Measurements from ENCODE around the gene EFNA5.
"Not testable (repeated sequence)": the region's sequence is repeated elsewhere in the genome, so short reads cannot be mapped to it uniquely, and the experiment has no call there.

EFNA5 gene

GRCh38 chr5:107451028-107451427, 219.7 kb downstream of the EFNA5 start:
- DNase-seq = no peak

- DNase-seq = no peak
These were observed 220.2 kb downstream of the EFNA5 start for GRCh38 chr5:107450531-107450930.

- no peak for DNase-seq
These were observed 221.4 kb downstream of the EFNA5 start for GRCh38 chr5:107449369-107449768.

- DNase-seq = no peak
These were observed 223.2 kb downstream of the EFNA5 start for GRCh38 chr5:107447587-107447986.

GRCh38 chr5:107446972-107447371, 223.8 kb downstream of the EFNA5 start:
- no peak for DNase-seq

- DNase-seq = no peak
These were observed 226.4 kb downstream of the EFNA5 start for GRCh38 chr5:107444300-107444699.

- no peak for DNase-seq
These were observed 226.8 kb downstream of the EFNA5 start for GRCh38 chr5:107443897-107444296.

- DNase-seq = no peak
These were observed 228.3 kb downstream of the EFNA5 start for GRCh38 chr5:107442452-107442851.

GRCh38 chr5:107439832-107440231, 230.9 kb downstream of the EFNA5 start:
- no peak for DNase-seq

- no peak for DNase-seq
These were observed 232.7 kb downstream of the EFNA5 start for GRCh38 chr5:107437986-107438510.

- DNase-seq = no peak
These were observed 233.6 kb downstream of the EFNA5 start for GRCh38 chr5:107437154-107437553.

- DNase-seq = no peak
These were observed 234.5 kb downstream of the EFNA5 start for GRCh38 chr5:107436201-107436600.

GRCh38 chr5:107435061-107435460, 235.7 kb downstream of the EFNA5 start:
- no peak for DNase-seq

GRCh38 chr5:107433646-107434045, 237.1 kb downstream of the EFNA5 start:
- DNase-seq = not testable (repeated sequence)

GRCh38 chr5:107431998-107432397, 238.7 kb downstream of the EFNA5 start:
- DNase-seq = no peak

GRCh38 chr5:107431536-107431935, 239.2 kb downstream of the EFNA5 start:
- DNase-seq = no peak

GRCh38 chr5:107430071-107430625, 240.6 kb downstream of the EFNA5 start:
- no peak for DNase-seq

GRCh38 chr5:107428303-107428813, 242.4 kb downstream of the EFNA5 start:
- no peak for DNase-seq

- no peak for DNase-seq
These were observed 243.9 kb downstream of the EFNA5 start for GRCh38 chr5:107426872-107427271.

- no peak for DNase-seq
These were observed 244.5 kb downstream of the EFNA5 start for GRCh38 chr5:107426209-107426608.

GRCh38 chr5:107425541-107426031, 245.2 kb downstream of the EFNA5 start:
- no peak for DNase-seq

- no peak for DNase-seq
These were observed 246.2 kb downstream of the EFNA5 start for GRCh38 chr5:107424491-107424890.

GRCh38 chr5:107422494-107422893, 248.2 kb downstream of the EFNA5 start:
- DNase-seq = no peak

GRCh38 chr5:107419498-107419897, 251.2 kb downstream of the EFNA5 start:
- no peak for DNase-seq

GRCh38 chr5:107418902-107419301, 251.8 kb downstream of the EFNA5 start:
- DNase-seq = no peak
